OCI-LY1 (cell line): Measurements from ENCODE around the gene PTPRQ.

Experiments
- CTCF ChIP-seq: fragments of 200-600 bp; sonication (generic), shearing (Covaris generic); IDR thresholded peaks from 2 replicates; pipeline ENCODE4 v1.5.1; 2017; ENCODE audit warnings: mild to moderate bottlenecking, antibody characterized with exemption, low read length, moderate library complexity, mixed read lengths
- EZH2 ChIP-seq: fragments of 200-600 bp; sonication (generic), shearing (Covaris generic); IDR thresholded peaks from 2 replicates; pipeline ENCODE4 v1.8.0; 2017; ENCODE audit warnings: borderline replicate concordance, mixed run types, mild to moderate bottlenecking, antibody characterized with exemption, low read length, moderate library complexity, mixed read lengths

DNA sequence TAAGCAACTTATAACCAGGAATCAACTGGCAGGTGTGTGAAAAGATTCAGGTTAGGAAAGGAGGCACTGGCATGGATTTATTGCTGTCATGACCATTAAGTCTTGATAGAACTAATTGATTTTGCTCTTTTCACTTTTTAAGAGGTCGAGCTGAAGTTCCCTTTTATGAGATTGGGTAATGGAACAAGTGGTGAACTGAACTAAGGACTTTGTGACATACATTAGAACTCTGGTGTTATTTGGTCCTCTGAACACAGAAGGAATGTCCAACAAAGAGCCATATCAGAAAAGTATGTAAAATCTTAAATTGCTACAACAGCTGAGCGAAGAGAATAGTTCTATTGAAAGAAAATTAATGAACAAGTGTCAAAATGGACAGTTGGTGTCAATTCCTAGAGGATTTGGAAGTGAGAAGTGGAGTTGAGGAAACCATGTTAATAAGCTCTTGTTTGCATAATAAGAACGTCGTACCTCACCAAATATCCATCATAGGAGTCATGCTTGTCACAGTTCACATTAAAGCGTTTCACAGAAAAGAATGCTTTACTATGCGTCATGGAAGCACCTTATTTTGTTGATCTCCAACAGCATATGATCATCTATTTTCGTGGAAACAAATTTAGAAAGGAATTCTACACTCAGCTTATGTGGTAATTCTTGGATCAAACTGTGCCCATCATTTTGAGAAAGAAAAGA lies 255.0 kb downstream of the PTPRQ start:
- TF ChIP-seq CTCF, result no peak
- TF ChIP-seq EZH2, result no peak
